COLO668 (cell line): ENCODE data around the gene VTI1A.

Experiments
- DNase-seq: peaks from one replicate; lab custom pipeline; 2025; ENCODE audit not compliant: unreplicated experiment; lab: John Stamatoyannopoulos, UW

The VTI1A gene

GRCh38 chr10:112631501-112632400 is 184.7 kb downstream of the VTI1A start:
- no peak for DNase-seq

GRCh38 chr10:112634096-112634830 is 187.2 kb downstream of the VTI1A start:
- DNase-seq: no peak

- no peak for DNase-seq
These were observed 190.9 kb downstream of the VTI1A start for GRCh38 chr10:112637901-112638300.

GRCh38 chr10:112639298-112639697 is 192.3 kb downstream of the VTI1A start:
- no peak for DNase-seq

- no peak for DNase-seq
These were observed 193.6 kb downstream of the VTI1A start for GRCh38 chr10:112640638-112641037.

GRCh38 chr10:112643600-112644264 is 196.7 kb downstream of the VTI1A start:
- DNase-seq: no peak

- DNase-seq: no peak
These were observed 197.2 kb downstream of the VTI1A start for GRCh38 chr10:112644265-112644645.

GRCh38 chr10:112649006-112649821 is 202.2 kb downstream of the VTI1A start:
- DNase-seq: no peak

GRCh38 chr10:112649822-112650152 is 202.8 kb downstream of the VTI1A start:
- DNase-seq: no peak

- no peak for DNase-seq
These were observed 203.6 kb downstream of the VTI1A start for GRCh38 chr10:112650588-112651030.

- no peak for DNase-seq
These were observed 206.2 kb downstream of the VTI1A start for GRCh38 chr10:112653215-112653614.

GRCh38 chr10:112653851-112654250 is 206.8 kb downstream of the VTI1A start:
- DNase-seq: no peak

GRCh38 chr10:112654794-112655193 is 207.8 kb downstream of the VTI1A start:
- no peak for DNase-seq

- DNase-seq: no peak
These were observed 208.7 kb downstream of the VTI1A start for GRCh38 chr10:112655722-112656121.

GRCh38 chr10:112658465-112658864 is 211.4 kb downstream of the VTI1A start:
- no peak for DNase-seq

- DNase-seq: no peak
These were observed 212.1 kb downstream of the VTI1A start for GRCh38 chr10:112658900-112659638.

GRCh38 chr10:112663234-112664125 is 216.5 kb downstream of the VTI1A start:
- no peak for DNase-seq

- no peak for DNase-seq
These were observed 219.1 kb downstream of the VTI1A start for GRCh38 chr10:112666094-112666493.

- no peak for DNase-seq
These were observed 223.0 kb downstream of the VTI1A start for GRCh38 chr10:112669989-112670388.
